WI38 (cell line): Measurements from ENCODE around the gene ITGB4.

ENCODE experiments used
- H3K4me3 ChIP-seq: 2 replicates; pipeline ENCODE4 v1.5.1; 2011; ENCODE audit warnings: low read depth, mild to moderate bottlenecking, control low read depth, low read length
- TF ChIP-seq, protein P1 (sequence below): IDR thresholded peaks from 2 replicates; pipeline ENCODE4 v1.5.1; 2012; ENCODE audit warnings: low read depth, mild to moderate bottlenecking, control low read depth, low read length

ITGB4 gene

DNA sequence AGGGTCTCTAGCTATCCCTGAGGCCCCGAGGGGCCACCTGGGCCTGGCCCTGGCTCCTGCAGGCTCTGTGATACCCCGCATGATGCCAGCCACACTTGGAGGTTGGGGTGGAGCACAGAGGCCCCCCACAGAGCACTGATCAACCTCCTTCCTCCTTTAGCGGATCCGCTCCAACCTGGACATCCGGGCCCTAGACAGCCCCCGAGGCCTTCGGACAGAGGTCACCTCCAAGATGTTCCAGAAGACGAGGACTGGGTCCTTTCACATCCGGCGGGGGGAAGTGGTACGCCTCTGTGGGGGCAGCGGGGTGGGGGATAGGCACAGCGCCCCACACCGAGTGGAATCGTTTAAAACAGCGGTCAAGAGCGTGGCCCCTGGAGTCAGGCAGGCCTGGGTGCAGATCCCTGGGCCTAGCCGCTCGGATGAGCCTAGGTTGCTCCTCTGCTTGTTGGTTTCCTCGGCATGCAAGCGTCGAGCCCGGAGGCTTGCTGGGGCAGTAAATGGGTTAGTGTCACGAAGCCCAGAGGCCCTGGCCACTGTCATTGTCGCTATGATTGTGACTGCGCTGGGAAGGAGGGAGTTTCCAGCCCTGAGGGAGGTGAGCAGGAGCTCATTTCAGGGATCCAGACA lies 9.9 kb downstream of the ITGB4 start:
- H3K4me3 ChIP-seq = no peak overlapping the region
- TF ChIP-seq, protein P1, sequence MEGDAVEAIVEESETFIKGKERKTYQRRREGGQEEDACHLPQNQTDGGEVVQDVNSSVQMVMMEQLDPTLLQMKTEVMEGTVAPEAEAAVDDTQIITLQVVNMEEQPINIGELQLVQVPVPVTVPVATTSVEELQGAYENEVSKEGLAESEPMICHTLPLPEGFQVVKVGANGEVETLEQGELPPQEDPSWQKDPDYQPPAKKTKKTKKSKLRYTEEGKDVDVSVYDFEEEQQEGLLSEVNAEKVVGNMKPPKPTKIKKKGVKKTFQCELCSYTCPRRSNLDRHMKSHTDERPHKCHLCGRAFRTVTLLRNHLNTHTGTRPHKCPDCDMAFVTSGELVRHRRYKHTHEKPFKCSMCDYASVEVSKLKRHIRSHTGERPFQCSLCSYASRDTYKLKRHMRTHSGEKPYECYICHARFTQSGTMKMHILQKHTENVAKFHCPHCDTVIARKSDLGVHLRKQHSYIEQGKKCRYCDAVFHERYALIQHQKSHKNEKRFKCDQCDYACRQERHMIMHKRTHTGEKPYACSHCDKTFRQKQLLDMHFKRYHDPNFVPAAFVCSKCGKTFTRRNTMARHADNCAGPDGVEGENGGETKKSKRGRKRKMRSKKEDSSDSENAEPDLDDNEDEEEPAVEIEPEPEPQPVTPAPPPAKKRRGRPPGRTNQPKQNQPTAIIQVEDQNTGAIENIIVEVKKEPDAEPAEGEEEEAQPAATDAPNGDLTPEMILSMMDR = no peak

DNA sequence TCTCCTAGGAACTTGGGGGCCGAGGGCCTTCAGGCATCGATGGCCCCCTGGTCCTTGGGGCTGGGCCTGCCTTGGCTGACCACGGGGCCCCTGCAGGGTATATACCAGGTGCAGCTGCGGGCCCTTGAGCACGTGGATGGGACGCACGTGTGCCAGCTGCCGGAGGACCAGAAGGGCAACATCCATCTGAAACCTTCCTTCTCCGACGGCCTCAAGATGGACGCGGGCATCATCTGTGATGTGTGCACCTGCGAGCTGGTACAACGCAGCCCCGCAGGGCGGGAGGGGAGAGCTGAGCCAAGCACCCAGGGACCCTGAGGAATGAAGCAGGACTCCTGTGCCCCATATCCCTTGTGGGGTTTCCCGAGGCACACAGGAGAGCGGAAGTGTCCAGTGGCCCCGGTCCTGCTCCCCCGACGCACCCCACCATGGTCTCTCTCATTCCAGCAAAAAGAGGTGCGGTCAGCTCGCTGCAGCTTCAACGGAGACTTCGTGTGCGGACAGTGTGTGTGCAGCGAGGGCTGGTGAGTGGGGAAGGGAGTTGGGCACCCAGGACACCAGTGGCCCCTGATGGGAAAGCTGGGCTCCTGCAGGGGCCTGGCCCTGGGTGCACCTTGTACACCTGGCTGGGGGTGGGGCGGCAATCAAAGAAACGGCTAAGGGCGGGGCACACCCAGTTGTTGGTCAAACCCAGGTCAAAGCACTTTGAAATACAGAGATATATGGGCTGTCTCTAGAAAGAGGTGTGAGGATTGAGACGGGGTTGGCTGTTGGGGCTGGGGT lies 10.6 kb downstream of the ITGB4 start:
- no peak overlapping the region for H3K4me3 ChIP-seq
- TF ChIP-seq, protein P1 = no peak

DNA sequence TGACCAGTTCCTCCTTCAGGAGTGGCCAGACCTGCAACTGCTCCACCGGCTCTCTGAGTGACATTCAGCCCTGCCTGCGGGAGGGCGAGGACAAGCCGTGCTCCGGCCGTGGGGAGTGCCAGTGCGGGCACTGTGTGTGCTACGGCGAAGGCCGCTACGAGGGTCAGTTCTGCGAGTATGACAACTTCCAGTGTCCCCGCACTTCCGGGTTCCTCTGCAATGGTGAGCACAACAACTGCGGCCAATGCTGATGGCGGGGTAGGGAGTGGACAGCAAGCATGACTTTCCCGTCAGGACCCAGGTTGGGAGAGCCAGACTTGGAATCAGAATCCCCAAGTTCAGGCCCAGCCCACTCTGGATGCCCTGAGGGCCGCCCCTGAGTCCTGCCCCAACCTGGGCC lies 12.2 kb downstream of the ITGB4 start:
- TF ChIP-seq, protein P1 = no peak
- no peak overlapping the region for H3K4me3 ChIP-seq

DNA sequence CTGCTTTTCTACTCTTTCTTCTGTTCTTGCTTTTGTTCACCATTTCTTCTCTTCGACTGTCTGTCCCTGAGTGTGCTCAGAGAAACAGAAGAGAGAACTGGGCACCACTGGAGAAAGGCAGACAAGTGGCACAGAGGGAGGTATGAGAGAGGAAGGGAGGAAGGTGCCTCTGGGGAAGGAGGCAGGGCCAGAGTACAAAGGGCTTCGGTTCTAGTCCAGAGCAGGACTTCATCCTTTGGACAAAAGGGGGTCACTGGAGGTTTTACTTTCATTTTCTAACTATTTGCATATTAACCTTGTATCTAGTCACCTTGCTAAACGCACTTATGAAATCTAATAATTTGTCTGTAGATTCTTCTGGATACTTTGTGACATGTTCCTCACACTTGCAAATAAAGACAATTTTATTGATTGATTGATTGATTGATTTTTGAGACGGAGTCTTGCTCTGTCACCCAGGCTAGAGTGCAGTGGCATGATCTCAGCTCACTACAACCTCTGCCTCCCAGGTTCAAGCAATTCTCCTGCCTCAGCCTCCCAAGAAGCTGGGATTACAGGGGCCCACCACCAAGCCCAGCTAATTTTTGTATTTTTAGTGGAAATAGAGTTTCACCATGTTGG lies 13.5 kb downstream of the ITGB4 start:
- H3K4me3 ChIP-seq = no peak overlapping the region
- TF ChIP-seq, protein P1 = no peak

DNA sequence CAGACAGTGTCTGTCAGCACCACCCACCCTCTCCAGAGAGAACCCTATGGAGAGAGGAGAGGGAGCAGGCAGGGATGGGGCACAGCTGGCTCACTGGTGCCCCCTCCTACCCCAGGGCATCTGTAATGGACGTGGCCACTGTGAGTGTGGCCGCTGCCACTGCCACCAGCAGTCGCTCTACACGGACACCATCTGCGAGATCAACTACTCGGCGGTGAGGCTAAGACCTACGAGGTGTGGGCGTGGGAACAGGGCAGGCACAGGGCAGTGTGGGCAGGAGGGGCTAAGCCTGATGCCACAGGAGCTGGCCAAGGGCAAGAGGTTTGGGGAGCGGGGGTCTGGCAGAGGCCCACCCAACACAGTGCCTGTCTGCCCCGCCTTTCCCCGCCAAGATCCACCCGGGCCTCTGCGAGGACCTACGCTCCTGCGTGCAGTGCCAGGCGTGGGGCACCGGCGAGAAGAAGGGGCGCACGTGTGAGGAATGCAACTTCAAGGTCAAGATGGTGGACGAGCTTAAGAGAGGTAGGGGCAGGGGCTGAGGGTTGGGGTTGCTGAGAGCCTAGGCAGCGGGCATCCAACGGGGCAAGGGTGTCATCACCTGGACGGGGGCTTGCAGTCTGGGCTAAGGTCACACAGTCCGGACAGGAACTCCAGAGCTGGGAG lies 15.0 kb downstream of the ITGB4 start:
- no peak overlapping the region for H3K4me3 ChIP-seq
- TF ChIP-seq, protein P1 = no peak

DNA sequence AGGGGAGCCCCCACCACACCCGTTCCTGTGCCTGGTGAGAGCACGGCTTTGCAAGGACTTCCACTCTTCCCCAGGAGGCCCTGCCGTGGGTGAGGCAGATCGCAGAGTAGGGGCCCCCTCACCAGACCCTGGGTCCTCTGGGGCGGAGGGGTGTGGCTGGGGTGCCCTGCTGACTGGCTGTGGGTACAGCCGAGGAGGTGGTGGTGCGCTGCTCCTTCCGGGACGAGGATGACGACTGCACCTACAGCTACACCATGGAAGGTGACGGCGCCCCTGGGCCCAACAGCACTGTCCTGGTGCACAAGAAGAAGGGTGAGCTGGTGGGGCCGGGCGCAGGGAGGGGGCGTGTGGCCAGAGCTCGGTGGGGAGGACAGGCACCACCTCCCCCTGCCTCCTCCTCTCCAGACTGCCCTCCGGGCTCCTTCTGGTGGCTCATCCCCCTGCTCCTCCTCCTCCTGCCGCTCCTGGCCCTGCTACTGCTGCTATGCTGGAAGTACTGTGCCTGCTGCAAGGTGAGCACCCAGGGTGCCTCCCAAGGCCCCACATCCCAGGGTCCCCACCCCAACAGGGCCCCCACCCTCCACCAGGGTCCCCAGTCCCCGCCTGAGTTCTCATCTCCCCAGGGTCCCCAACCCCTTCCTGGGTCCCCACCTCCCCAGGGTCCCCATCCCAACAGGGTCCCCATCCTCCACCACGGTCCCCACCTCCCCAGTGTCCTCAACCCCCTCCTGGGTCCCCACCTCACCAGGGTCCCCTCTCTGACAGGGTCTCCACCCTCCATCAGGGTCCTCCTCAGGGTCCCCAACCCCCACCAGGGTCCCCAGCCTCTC lies 16.1 kb downstream of the ITGB4 start:
- H3K4me3 ChIP-seq = no peak overlapping the region
- TF ChIP-seq, protein P1 = no peak
